H9 (cell line): ENCODE data around the gene FUT8. TPM values are rescaled to one million over a fixed set of nuclear protein-coding genes. Genes with fewer than 3 reads are reported as not detected.

Source experiments
- DNase-seq: peaks from one replicate; pipeline ENCODE4 v3.0.0-alpha.2; 2017
- H2AFZ ChIP-seq: one replicate; pipeline ENCODE4 v1.6.1; 2013; ENCODE audit warnings: mild to moderate bottlenecking, low read length, control low read depth, moderate library complexity
- H2AK5ac ChIP-seq: 2 replicates; pipeline ENCODE4 v1.6.1; 2013; ENCODE audit warnings: low read length, control low read depth, mixed read lengths; ENCODE audit not compliant: insufficient read length
- H2BK120ac ChIP-seq: one replicate; pipeline ENCODE4 v1.6.1; 2013; ENCODE audit warnings: low read depth, mild to moderate bottlenecking, low read length, control low read depth, inconsistent platforms; ENCODE audit not compliant: poor library complexity, severe bottlenecking
- H2BK12ac ChIP-seq: 2 replicates; pipeline ENCODE4 v1.6.1; 2013; ENCODE audit warnings: low read length, control low read depth, mixed read lengths, low read depth; ENCODE audit not compliant: insufficient read length
- H2BK15ac ChIP-seq: 2 replicates; pipeline ENCODE4 v1.6.1; 2013; ENCODE audit warnings: low read depth, low read length, control low read depth
- H2BK20ac ChIP-seq: one replicate; pipeline ENCODE4 v1.6.1; 2013; ENCODE audit warnings: low read depth, mild to moderate bottlenecking, low read length, control low read depth, inconsistent platforms; ENCODE audit not compliant: poor library complexity, severe bottlenecking
- H2BK5ac ChIP-seq: 2 replicates; pipeline ENCODE4 v1.6.1; 2013; ENCODE audit warnings: low read length, control low read depth, mixed read lengths; ENCODE audit not compliant: insufficient read length
- H3K14ac ChIP-seq: 2 replicates; pipeline ENCODE4 v1.6.1; 2013; ENCODE audit warnings: low read length, control low read depth; ENCODE audit not compliant: insufficient read depth
- H3K18ac ChIP-seq: 2 replicates; pipeline ENCODE4 v1.6.1; 2013; ENCODE audit warnings: low read depth, mild to moderate bottlenecking, mixed read lengths, low read length, control low read depth; ENCODE audit not compliant: insufficient read length
- H3K23ac ChIP-seq: 2 replicates; pipeline ENCODE4 v1.6.1; 2013; ENCODE audit warnings: low read length, control low read depth, mixed read lengths, low read depth; ENCODE audit not compliant: insufficient read length
- H3K23me2 ChIP-seq: 2 replicates; pipeline ENCODE4 v1.6.1; 2013; ENCODE audit warnings: low read depth, mild to moderate bottlenecking, mixed read lengths, low read length, control low read depth; ENCODE audit not compliant: insufficient read length, poor library complexity, severe bottlenecking
- H3K27ac ChIP-seq: 2 replicates; pipeline ENCODE4 v1.5.1; 2013; ENCODE audit warnings: low read length, control low read depth, mixed read lengths, low read depth; ENCODE audit not compliant: insufficient read length
- H3K27me3 ChIP-seq: 2 replicates; pipeline ENCODE4 v1.6.1; 2013; ENCODE audit warnings: low read length, control low read depth, inconsistent platforms; ENCODE audit not compliant: insufficient read depth
- H3K4ac ChIP-seq: 2 replicates; pipeline ENCODE4 v1.6.1; 2013; ENCODE audit warnings: low read depth, mild to moderate bottlenecking, control low read depth, inconsistent platforms, low read length, moderate library complexity
- H3K4me1 ChIP-seq: 2 replicates; pipeline ENCODE4 v1.6.1; 2013; ENCODE audit warnings: low read length, control low read depth, inconsistent platforms; ENCODE audit not compliant: insufficient read depth
- H3K4me2 ChIP-seq: 2 replicates; pipeline ENCODE4 v1.6.1; 2013; ENCODE audit warnings: low read length, control low read depth, mixed read lengths; ENCODE audit not compliant: insufficient read length, insufficient read depth
- H3K56ac ChIP-seq: 2 replicates; pipeline ENCODE4 v1.6.1; 2013; ENCODE audit warnings: low read depth, mild to moderate bottlenecking, mixed read lengths, low read length, control low read depth; ENCODE audit not compliant: insufficient read length
- H3K79me1 ChIP-seq: 2 replicates; pipeline ENCODE4 v1.6.1; 2013; ENCODE audit warnings: low read depth, mild to moderate bottlenecking, moderate library complexity, low read length, control low read depth, inconsistent platforms; ENCODE audit not compliant: insufficient read depth, poor library complexity, severe bottlenecking
- H3K79me2 ChIP-seq: 2 replicates; pipeline ENCODE4 v1.6.1; 2013; ENCODE audit warnings: low read length, control low read depth, inconsistent platforms; ENCODE audit not compliant: insufficient read depth
- H3K9ac ChIP-seq: 2 replicates; pipeline ENCODE4 v1.6.1; 2013; ENCODE audit warnings: low read length, control low read depth, mixed read lengths; ENCODE audit not compliant: insufficient read length; ENCODE audit errors: extremely low read depth
- H3K9me3 ChIP-seq: one replicate; pipeline ENCODE4 v1.6.1; 2013; ENCODE audit warnings: low read depth, low read length, inconsistent platforms; ENCODE audit not compliant: control insufficient read depth
- H3T11ph ChIP-seq: one replicate; pipeline ENCODE4 v1.6.1; 2013; ENCODE audit warnings: mild to moderate bottlenecking, low read length, control low read depth, inconsistent platforms
- H4K20me1 ChIP-seq: one replicate; pipeline ENCODE4 v1.6.1; 2013; ENCODE audit not compliant: control insufficient read depth, insufficient read length, insufficient read depth
- H4K5ac ChIP-seq: 2 replicates; pipeline ENCODE4 v1.6.1; 2013; ENCODE audit warnings: low read depth, mild to moderate bottlenecking, mixed read lengths, low read length, control low read depth; ENCODE audit not compliant: insufficient read length
- H4K8ac ChIP-seq: replicated peaks from 2 replicates; pipeline ENCODE4 v1.6.1; 2013; ENCODE audit warnings: low read length, control low read depth, mixed read lengths, low read depth; ENCODE audit not compliant: insufficient read length
- H4K91ac ChIP-seq: 2 replicates; pipeline ENCODE4 v1.6.1; 2013; ENCODE audit warnings: low read depth, mild to moderate bottlenecking, moderate library complexity, mixed read lengths, low read length, control low read depth; ENCODE audit not compliant: insufficient read length
- H3K27ac Mint-ChIP-seq, 3 experiments: 2 replicates in 2 of 3; 3 replicates in 1 of 3; pipeline ENCODE4 v1.8.0; 2020 to 2021; ENCODE audit warnings: mixed read lengths in 3 of 3, mild to moderate bottlenecking in 1 of 3, moderate library complexity in 1 of 3
- H3K27me3 Mint-ChIP-seq: 2 replicates; pipeline ENCODE4 v1.8.0; 2021; ENCODE audit warnings: low read depth, mild to moderate bottlenecking, moderate library complexity, mixed read lengths
- H3K36me3 Mint-ChIP-seq, 3 experiments: 2 replicates in 2 of 3; 3 replicates in 1 of 3; pipeline ENCODE4 v1.8.0; 2020 to 2021; ENCODE audit warnings: low read depth in 3 of 3, mixed read lengths in 3 of 3; ENCODE audit not compliant: insufficient read depth in 1 of 3
- H3K4me1 Mint-ChIP-seq, 2 experiments: 2 replicates each; pipeline ENCODE4 v1.8.0; 2020; ENCODE audit warnings: mixed read lengths in 2 of 2
- H3K4me3 Mint-ChIP-seq, 2 experiments: 2 replicates in 1 of 2; 3 replicates in 1 of 2; pipeline ENCODE4 v1.8.0; 2020 to 2021; ENCODE audit warnings: mild to moderate bottlenecking in 2 of 2, mixed read lengths in 2 of 2, moderate library complexity in 1 of 2
- H3K9me3 Mint-ChIP-seq, 2 experiments: 2 replicates in 1 of 2; 3 replicates in 1 of 2; pipeline ENCODE4 v1.8.0; 2020; ENCODE audit warnings: mild to moderate bottlenecking in 2 of 2, mixed read lengths in 2 of 2, moderate library complexity in 1 of 2
- total RNA-seq: library from RNA; stranded (reverse); gene quantifications from 2 replicates; pipeline ENCODE4 v1.2.1, GENCODE V29; 2021
- TF ChIP-seq, protein P1 (sequence below): fragments of 200-600 bp; sonication (generic); conservative IDR thresholded peaks from 3 replicates; pipeline ENCODE4 v1.8.0; 2021; ENCODE audit warnings: antibody characterized with exemption, mild to moderate bottlenecking

The FUT8 gene
- total RNA-seq, 1 experiment from 2014 or later: 44.3 TPM

DNA sequence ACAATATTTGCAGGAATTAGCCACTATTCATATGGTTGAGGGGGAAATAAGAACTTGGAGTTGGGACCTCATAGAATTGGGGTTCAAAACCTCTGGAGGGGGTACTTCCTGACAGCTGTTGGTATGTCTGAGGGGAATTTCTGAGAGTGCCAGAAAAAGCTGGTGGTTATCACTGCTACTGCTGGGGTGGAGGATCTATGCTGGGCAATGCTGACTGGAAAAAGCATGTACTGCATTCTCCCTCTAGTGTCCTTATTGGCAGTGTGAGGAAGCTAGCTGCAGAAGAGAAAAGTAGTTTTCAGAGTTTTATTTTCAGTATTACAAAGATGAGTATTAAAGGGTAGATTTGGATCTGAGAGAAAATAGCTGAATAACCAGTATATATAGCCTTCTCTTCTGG is 88.8 kb downstream of the FUT8 start:
- no peaks in the 10 kb centered on the region for H4K20me1 ChIP-seq
- no peak overlapping the region for H3K56ac ChIP-seq
- H3K27ac ChIP-seq: no peak overlapping the region
- H4K5ac ChIP-seq: no peak overlapping the region
- no peak overlapping the region for H2BK20ac ChIP-seq
- no peak overlapping the region for H3K23ac ChIP-seq
- no peak overlapping the region for H2BK5ac ChIP-seq
- Mint-ChIP-seq H3K4me3 (no peak overlapping the region), H3K36me3 (peaks cover 4% of the 10 kb centered on the region in 3 experiments; a peak in 6 of 7 replicates), H3K4me1 (peaks cover 3 to 8% of the 10 kb centered on the region in 2 experiments; a peak in 2 of 4 replicates), H3K9me3 (peaks cover 3% of the 10 kb centered on the region in 2 experiments), H3K27me3 (peaks cover 55% of the 10 kb centered on the region), H3K27ac (no peak overlapping the region)
- H3K14ac ChIP-seq: no peak overlapping the region
- TF ChIP-seq, protein P1, sequence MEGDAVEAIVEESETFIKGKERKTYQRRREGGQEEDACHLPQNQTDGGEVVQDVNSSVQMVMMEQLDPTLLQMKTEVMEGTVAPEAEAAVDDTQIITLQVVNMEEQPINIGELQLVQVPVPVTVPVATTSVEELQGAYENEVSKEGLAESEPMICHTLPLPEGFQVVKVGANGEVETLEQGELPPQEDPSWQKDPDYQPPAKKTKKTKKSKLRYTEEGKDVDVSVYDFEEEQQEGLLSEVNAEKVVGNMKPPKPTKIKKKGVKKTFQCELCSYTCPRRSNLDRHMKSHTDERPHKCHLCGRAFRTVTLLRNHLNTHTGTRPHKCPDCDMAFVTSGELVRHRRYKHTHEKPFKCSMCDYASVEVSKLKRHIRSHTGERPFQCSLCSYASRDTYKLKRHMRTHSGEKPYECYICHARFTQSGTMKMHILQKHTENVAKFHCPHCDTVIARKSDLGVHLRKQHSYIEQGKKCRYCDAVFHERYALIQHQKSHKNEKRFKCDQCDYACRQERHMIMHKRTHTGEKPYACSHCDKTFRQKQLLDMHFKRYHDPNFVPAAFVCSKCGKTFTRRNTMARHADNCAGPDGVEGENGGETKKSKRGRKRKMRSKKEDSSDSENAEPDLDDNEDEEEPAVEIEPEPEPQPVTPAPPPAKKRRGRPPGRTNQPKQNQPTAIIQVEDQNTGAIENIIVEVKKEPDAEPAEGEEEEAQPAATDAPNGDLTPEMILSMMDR: peak; percentile 24; the same call in 2 of the 3 replicates
- no peak overlapping the region for H2AK5ac ChIP-seq
- no peaks in the 10 kb centered on the region for H3K23me2 ChIP-seq
- no peak overlapping the region for H2BK120ac ChIP-seq
- H2BK12ac ChIP-seq: no peak overlapping the region
- H3K4me1 ChIP-seq: no peaks in the 10 kb centered on the region
- no peak overlapping the region for H3K4me2 ChIP-seq
- no peaks in the 10 kb centered on the region for H3K79me1 ChIP-seq
- H3K9ac ChIP-seq: no peak overlapping the region
- H3K18ac ChIP-seq: no peak overlapping the region
- H2BK15ac ChIP-seq: no peak overlapping the region
- no peak overlapping the region for H2AFZ ChIP-seq
- H3K27me3 ChIP-seq: peaks cover 7% of the 10 kb centered on the region; the same call in 1 of the 2 replicates
- H3K4ac ChIP-seq: no peak overlapping the region
- no peaks in the 10 kb centered on the region for H3K79me2 ChIP-seq
- no peak for DNase-seq
- H4K91ac ChIP-seq: no peak overlapping the region
- no peak overlapping the region for H3T11ph ChIP-seq
- H3K9me3 ChIP-seq: no peaks in the 10 kb centered on the region
- no peak overlapping the region for H4K8ac ChIP-seq
